GM23338 (cell line): ENCODE data around the gene BICRAL.

ENCODE experiments used
- CREB1 ChIP-seq: fragments of 250-450 bp; sonication (Bioruptor Pico); IDR thresholded peaks from 2 replicates; pipeline ENCODE4 v1.5.0; 2020; ENCODE audit warnings: low read depth, mild to moderate bottlenecking, moderate library complexity
- CTCF ChIP-seq, 2 experiments: fragments of 200-600 bp in 1 of 2; sonication (generic) in 1 of 2; conservative IDR thresholded peaks; 2 replicates each; pipeline versions ENCODE4 v1.5.1 to v1.6.1; 2016 to 2017; ENCODE audit warnings: antibody characterized with exemption in 2 of 2, low read depth in 2 of 2, mild to moderate bottlenecking in 2 of 2, moderate library complexity in 1 of 2
- EZH2 ChIP-seq: fragments of 200-600 bp; sonication (generic); IDR thresholded peaks from one replicate; pipeline ENCODE4 v1.8.0; 2017; ENCODE audit warnings: antibody characterized with exemption, mild to moderate bottlenecking, low read depth; ENCODE audit not compliant: unreplicated experiment
- EZH2phosphoT487 ChIP-seq: fragments of 200-600 bp; sonication (generic); IDR thresholded peaks from one replicate; pipeline ENCODE4 v1.8.1; 2018; ENCODE audit warnings: antibody characterized with exemption; ENCODE audit not compliant: unreplicated experiment
- JUNB ChIP-seq: IDR thresholded peaks from one replicate; pipeline ENCODE4 v1.6.1; 2016; ENCODE audit warnings: antibody characterized with exemption; ENCODE audit not compliant: unreplicated experiment
- NANOG ChIP-seq: IDR thresholded peaks from 2 replicates; pipeline ENCODE4 v1.6.1; 2016; ENCODE audit warnings: antibody characterized with exemption, borderline replicate concordance
- POLR2AphosphoS5 ChIP-seq: IDR thresholded peaks from 2 replicates; pipeline ENCODE4 v1.6.1; 2016; ENCODE audit warnings: antibody characterized with exemption, low read depth
- REST ChIP-seq: IDR thresholded peaks from one replicate; pipeline ENCODE4 v1.6.1; 2018; ENCODE audit warnings: antibody characterized with exemption; ENCODE audit not compliant: unreplicated experiment
- ZNF114 ChIP-seq: fragments of 250-450 bp; sonication (Bioruptor Pico); IDR thresholded peaks from 2 replicates; pipeline ENCODE4 v1.5.0; 2020; ENCODE audit warnings: mild to moderate bottlenecking, moderate library complexity
- ZNF331 ChIP-seq: fragments of 250-450 bp; sonication (Bioruptor Pico); IDR thresholded peaks from 2 replicates; pipeline ENCODE4 v1.5.0; 2020; ENCODE audit warnings: low read depth, mild to moderate bottlenecking, moderate library complexity
- ZNF462 ChIP-seq: fragments of 250-450 bp; sonication (Bioruptor Pico); IDR thresholded peaks from 2 replicates; pipeline ENCODE4 v1.5.0; 2020; ENCODE audit warnings: mild to moderate bottlenecking, moderate library complexity

- TF ChIP-seq REST = no peak
- TF ChIP-seq CTCF (conservative IDR thresholded peaks at IDR 0.05; ENCODE audit: low read depth in 2 of 2) = no peak
- TF ChIP-seq EZH2 = no peak
- no peak for TF ChIP-seq POLR2AphosphoS5
- no peak for TF ChIP-seq CREB1 (CRISPR knock-in tag)
- no peak for TF ChIP-seq ZNF114 (CRISPR knock-in tag)
- no peak for TF ChIP-seq EZH2phosphoT487
- TF ChIP-seq JUNB = no peak
- TF ChIP-seq ZNF462 (CRISPR knock-in tag) = no peak
- TF ChIP-seq NANOG = no peak
- TF ChIP-seq ZNF331 = no peak
Observed at GRCh38 chr6:42864602-42865001, 82.8 kb downstream of the BICRAL start.
